NCI-H69 (cell line): ENCODE measurements around the gene PRKCE.
"Not testable (repeated sequence)": the region's sequence is repeated elsewhere in the genome, so short reads cannot be mapped to it uniquely, and the experiment has no call there.

Experiments
- DNase-seq: peaks from one replicate; lab custom pipeline; 2025; lab: John Stamatoyannopoulos, UW

The PRKCE gene

DNA sequence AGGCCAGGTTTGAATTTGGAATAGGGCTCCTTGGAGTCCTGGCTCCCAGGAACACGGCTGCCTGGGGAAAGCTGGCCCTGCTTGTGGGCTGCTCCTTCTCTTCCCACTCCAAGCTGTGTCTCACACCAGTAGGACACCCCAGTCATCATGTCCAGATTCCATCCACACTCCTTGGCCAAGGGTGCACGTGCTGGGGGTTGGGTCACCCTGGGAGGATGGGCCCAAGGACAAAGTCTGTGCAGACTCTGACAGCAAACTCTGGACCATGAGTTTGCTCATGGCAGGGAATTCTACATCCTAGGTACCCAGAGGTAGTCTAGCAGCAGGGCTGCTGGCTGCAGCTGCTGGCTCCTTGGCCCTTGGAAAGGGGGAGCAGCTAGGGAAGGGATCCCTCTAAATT, 543.4 kb downstream of the PRKCE start:
- DNase-seq = no peak

- DNase-seq = no peak
Measured at GRCh38 chr2:46195819-46196218, 544.3 kb downstream of the PRKCE start.

- DNase-seq = no peak
Measured at GRCh38 chr2:46196871-46197462, 545.5 kb downstream of the PRKCE start.

- DNase-seq = no peak
Measured at GRCh38 chr2:46197672-46198071, 546.2 kb downstream of the PRKCE start.

GRCh38 chr2:46198164-46198883, 546.8 kb downstream of the PRKCE start:
- no peak for DNase-seq

DNA sequence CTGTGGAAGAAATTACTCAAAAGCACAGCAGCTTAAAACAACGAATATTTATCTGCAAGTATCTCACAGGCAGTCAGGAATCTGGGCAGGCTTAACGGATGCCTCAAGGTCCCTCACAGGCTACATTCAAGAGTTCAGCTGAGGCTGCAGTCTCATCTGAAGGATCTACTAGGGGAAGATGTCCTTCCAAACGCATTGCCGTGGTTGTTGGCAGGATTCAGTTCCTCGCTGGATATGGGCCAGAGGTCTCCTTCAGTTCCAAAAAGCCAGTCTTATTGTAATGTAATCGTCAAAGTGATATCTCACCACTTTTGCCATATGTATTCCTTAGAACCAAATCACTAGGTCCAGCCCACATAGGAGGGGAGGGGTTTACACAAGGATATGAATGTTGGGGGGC, 547.5 kb downstream of the PRKCE start:
- DNase-seq = no peak

GRCh38 chr2:46200100-46200690, 548.7 kb downstream of the PRKCE start:
- no peak for DNase-seq

DNA sequence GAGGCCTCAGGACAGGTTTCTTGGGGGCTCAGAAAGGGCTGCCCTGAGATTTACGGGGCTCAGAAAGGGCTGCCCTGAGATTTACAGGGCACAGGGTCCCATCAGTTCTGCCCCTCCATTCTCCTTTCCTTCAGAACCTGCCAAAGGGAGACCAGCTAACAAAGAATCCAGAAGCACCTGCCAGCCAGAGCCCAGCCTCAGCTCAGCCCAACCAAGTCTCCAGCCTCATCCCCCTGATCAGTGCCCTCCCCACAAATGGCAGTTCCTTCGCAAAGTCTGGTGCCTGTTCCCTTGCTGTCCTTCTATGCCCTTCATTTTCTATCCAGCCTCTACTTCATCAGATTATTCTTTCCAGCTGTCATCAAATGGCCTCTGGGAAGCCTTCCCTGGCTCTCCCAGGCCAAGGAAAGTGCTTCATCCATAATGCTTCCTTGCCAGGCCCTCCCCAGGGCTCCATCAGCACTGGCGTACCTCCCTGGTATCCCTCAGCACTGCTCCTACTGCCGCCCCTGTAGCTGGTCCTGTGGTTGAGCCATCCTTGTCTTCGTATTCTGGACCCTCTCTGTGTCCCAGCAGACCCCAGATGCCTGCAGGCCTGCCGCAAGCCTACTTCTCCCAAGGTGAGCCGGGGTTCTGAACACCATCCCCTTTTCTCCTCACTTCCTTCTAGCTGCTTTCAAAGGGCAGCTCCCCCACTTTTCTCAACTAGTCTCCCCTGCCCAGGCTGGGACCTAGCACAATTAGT, 549.6 kb downstream of the PRKCE start:
- no peak for DNase-seq

DNA sequence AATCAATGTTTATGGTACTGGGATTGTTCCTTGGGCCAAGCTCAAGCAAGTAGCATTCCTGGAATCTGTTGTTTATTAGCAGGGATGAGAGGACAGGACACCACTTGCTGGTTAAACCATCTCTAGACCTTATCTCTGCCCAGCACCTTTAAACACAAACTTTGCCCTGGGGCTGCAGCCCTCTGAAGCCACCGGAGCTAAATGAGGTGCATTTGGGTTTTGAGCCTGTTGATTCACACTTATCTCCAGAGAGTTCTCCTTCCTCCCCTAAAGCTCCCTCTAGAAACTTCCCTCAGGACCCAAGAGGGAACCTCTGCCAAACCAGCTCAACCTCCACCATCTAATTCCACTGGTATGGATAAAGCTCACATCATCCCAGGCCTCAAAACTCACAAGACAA, 551.0 kb downstream of the PRKCE start:
- DNase-seq = no peak

- no peak for DNase-seq
Measured at GRCh38 chr2:46202987-46203386, 551.5 kb downstream of the PRKCE start.

GRCh38 chr2:46203636-46204035, 552.2 kb downstream of the PRKCE start:
- not testable (repeated sequence) for DNase-seq

GRCh38 chr2:46207591-46207990, 556.1 kb downstream of the PRKCE start:
- DNase-seq = no peak

- DNase-seq = no peak
Measured at GRCh38 chr2:46208766-46209165, 557.3 kb downstream of the PRKCE start.

- no peak for DNase-seq
Measured at GRCh38 chr2:46210063-46210462, 558.6 kb downstream of the PRKCE start.

- DNase-seq = no peak
Measured at GRCh38 chr2:46211461-46211860, 560.0 kb downstream of the PRKCE start.

DNA sequence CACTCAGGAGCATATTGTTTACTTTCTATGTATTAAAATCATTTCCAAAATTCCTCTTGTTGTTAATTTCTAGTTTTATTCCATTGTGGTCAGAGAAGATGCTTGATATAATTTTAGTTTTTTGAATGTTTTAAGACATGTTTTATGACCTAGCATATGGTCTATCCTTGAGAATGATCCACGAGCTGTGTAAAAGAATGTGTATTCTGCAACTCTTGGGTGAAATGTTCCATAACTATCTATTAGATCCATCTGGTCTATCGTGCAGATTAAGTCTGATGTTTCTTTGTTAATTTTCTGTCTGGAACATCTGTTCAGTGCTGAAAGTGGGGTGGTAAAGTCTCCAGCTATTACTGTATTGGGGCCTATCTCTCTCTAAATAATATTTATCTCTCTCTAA, 562.4 kb downstream of the PRKCE start:
- no peak for DNase-seq

GRCh38 chr2:46216213-46216612, 564.7 kb downstream of the PRKCE start:
- no peak for DNase-seq

DNA sequence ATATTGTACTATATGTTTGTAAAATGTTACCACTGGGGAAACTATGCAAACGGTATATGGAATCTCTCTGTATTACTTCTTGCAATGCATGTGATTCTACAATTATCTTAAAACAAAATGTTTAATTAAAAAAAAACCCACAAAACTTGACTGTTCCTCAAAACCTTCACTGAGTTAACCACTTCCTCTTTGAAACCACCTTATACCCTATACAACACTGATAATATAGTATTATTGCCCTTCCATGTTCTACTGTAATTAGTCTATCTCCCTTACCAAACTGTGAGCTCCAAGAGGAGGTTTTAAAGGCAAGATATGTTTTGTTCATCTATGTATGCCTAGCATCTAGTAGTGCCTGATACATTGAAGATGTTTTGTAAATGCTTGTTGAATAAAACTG, 572.0 kb downstream of the PRKCE start:
- DNase-seq = not testable (repeated sequence)

DNA sequence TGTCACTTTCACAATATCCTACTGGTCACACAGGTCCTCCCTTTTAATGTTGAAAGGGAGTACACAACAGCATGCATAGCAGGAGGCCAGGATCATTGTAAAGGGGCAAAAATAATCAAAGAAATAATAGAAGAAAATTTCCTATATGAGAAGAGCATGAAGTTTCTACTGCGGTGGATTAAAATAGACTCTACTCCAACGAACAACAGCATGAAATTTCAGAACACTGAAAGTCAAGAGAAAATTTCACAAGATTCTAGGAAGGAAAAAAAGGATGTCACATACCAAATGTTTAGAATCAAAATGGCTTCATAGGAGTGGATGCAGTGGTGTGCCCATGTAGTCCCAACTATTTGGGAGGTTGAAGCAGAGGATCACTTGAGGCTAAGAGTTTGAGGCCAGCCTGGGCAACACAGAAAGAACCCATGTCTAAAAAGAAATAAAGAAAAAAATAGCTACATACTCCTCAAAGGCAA, 573.7 kb downstream of the PRKCE start:
- no peak for DNase-seq

DNA sequence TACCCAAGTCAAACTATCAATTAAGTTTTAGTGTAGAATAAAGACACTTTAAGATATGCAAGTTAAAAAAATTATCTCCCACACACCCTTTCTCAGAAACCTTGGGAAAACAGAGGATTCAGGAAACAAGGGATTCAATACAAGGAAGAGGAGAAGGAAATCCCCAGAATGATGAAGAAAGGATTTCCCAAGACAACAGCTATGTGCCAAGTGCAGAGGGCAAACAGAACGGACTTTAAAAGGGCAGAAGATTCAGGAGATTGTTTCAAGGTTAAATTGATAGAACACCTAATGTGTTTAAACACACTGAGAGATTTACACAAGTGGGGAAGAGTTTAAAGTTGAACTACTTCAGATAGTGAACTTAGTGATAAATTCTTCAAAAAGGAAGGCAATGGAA, 574.3 kb downstream of the PRKCE start:
- DNase-seq = no peak

DNA sequence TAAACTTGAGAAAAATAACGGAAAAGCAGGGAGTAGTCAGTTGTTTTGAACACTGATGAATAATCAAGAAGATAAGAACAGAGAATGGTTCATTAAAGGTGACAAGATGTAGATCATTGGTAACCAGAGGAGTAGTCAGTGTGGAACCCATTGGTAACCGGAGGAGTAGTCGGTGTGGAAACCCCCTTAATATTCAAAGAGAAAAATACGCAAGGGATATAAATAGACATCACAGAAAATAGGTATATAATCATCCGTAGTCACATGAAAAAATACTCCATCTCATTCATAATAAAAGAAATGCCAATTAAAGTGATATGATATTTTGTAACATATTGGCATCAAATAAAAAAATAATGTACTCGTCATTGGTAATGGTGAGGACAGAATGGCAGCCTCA, 575.1 kb downstream of the PRKCE start:
- no peak for DNase-seq

- DNase-seq = no peak
Measured at GRCh38 chr2:46227022-46227421, 575.5 kb downstream of the PRKCE start.
